OCI-M1 (cell line): ENCODE measurements around the gene GATA3.

Source experiments
- DNase-seq: peaks from one replicate; lab custom pipeline; 2025; lab: John Stamatoyannopoulos, UW

The GATA3 gene

GRCh38 chr10:8102708-8103401, 48.4 kb downstream of the GATA3 start:
- DNase-seq = no peak

DNA sequence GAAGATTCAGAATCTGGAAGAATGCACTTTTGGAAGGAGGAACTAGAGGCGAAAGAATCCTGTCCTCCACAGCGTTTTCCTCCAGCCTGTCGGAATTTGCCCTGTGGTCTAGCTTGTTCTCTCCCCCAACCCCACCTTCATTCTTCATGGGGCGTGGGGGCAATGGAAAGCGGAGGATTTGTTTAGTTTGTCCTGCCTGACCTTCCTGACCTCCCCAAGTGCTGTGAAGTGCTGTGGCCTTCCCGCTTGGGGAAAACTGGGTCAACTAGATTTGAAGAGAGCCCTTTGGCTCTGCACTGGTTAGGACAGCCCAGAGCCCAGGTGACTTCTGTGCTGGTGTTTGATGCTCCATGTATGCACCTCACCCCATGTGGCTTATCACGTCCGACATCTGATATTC, 49.1 kb downstream of the GATA3 start:
- DNase-seq = no peak

- no peak for DNase-seq
Observed at GRCh38 chr10:8104005-8104404, 49.5 kb downstream of the GATA3 start.

- DNase-seq = no peak
Observed at GRCh38 chr10:8104721-8105120, 50.2 kb downstream of the GATA3 start.

GRCh38 chr10:8105932-8106331, 51.4 kb downstream of the GATA3 start:
- no peak for DNase-seq

DNA sequence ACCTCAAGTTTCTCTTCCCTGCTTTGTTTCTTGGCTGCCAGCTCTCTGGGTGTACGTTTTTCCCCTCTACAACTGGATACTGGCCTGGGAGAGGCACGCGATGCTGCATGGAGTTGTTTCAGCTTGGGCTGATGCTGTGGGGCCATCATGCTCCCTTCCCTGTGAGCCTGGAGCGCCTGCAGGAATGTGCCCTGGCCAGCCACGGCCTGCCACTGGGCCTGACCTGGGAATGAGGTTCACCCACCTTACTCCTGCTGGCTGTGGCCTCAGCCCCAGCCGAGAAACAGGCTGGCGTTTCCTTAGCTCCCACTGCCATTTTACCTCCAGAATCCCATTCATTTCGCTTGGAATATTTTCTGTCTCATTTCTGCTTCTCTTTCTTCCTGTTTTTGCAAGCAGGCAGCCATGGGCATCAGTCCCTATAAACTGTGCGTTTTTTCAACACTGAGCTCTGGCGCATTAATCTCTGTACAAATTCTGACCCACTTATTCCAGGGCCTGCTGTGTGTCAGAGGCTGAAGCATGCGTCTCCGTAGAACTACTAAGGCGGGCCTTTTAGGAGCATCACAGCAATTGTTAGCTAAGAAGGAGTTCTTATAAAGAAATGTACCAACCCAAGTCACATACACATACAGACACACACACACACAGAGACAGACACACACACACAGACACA, 57.9 kb downstream of the GATA3 start:
- no peak for DNase-seq

DNA sequence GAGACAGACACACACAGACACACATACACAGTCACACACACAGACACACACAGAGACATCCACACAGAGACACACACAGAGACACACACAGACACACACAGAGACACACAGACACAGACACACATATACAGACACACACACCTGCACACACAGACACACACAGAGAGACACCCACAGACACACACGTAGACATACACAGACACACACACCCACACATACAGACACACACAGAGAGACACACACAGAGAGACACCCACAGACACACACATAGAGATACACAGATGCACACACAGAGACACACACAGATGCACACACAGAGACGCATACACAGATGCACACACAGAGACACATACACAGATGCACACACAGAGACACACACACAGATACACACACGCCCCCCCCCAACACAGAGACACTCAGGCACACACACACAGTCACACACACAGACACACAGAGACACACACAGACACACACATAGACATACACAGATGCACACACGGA, 58.5 kb downstream of the GATA3 start:
- no peak for DNase-seq

DNA sequence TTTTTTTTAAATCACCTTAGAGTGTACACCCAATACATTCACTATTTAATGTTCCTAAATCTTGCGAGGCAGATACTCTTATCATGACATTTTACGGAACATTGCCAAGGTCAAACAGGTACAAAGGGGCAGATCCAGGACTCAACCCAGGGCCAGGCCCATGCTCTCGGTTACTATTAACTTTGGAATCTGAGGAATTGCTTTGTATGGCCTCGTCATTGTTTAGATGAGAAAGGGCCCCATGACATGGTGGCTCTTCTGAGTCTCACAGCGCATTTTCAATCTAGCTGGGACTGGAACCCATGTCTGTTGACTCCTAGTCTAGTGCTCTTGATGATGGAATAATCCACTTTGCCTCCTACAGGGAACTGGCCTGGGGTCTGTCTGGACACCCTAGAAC, 59.1 kb downstream of the GATA3 start:
- DNase-seq = no peak

DNA sequence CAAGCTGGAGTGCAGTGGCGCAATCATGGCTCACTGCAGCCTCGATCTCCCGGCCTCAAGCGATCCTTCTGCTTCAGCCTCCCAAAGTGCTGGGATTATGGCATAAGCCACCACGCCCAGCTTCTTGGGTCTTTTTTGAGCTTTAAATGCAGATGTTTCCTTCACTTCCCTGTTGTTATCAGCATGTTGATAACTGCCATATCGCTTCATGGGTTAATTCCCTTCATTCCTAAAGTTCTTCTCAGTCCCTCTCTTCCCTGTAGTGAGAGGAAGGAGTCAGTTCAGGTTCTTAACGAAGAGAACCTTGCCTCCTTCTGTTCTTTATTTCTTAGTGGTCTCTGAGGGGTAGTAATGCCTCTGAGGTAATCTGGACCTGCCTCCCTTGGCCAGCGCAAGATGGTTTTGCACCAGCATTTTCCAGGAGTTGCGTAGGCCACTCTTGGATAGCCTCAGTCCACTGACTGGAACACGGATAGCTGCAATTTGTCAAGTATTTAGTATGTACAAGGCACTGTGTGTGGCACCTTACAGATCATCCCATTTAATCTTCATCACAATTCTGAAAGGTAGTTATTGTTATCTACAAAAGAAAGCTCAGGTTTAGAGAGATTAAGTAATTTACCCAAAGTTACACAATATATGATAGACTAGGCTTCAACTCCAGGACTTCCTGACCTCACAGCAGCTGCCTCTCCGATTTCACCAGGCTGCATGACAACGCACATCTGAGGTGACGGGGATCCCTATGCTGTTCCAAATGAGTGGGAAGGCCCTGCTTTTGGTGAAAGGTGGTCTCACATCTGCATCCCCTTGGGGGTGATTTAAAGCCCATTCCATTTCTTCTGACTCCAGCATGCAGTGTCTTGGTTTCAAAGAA, 60.5 kb downstream of the GATA3 start:
- DNase-seq = no peak

DNA sequence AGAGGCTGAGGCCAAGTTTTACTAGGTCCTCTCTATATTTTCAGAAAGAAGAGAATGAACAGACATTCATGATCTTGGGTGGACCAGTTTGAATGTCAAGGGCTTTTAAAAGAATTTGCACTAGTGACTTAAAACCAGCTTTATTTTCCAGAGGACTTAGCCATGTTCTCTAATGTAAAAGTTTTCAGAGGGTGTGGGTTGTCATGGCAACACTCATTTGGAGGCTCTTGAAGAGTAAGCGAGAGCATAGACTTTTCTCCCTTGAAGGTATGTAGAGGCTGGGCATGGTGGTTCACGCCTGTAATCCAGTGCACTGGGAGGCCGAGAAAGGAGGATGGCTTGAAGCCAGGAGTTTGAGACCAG, 61.1 kb downstream of the GATA3 start:
- DNase-seq = no peak

- DNase-seq = no peak
Observed at GRCh38 chr10:8116474-8116873, 62.0 kb downstream of the GATA3 start.

GRCh38 chr10:8116926-8117493, 62.5 kb downstream of the GATA3 start:
- peak; percentile 50 for DNase-seq

DNA sequence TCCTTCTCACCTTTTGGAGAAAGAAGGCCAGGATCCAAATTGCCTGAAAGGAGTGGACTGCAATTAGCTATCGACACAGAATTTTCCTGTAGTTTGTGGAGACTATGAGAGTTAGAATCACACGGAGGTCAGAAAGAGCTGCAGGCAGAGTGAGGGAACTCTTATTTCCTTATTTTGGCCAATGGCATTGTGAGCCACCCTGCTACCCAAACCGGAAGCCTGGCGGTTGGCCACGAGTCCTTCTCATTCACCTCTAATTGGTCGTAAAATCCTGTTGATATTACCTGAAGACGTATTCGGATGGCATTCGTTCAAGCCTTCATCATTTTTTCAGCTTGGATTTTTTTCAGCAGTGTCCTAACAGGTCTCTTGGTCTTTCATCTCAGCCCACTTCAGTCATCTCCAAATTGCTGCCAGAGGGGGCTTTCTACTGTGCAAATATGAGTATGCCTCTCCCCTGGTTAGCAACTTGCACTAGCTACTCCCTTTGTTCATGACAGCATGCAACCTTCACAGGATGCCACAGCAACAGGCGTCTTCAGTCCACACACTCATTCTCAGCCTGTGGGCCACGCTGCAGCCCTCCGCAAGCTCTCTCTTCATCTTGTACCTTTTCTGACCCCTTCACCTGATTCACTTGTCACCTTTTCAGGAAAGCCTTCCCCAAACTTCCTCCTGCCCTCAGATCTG, 66.9 kb downstream of the GATA3 start:
- no peak for DNase-seq

GRCh38 chr10:8122611-8123369, 68.3 kb downstream of the GATA3 start:
- no peak for DNase-seq

DNA sequence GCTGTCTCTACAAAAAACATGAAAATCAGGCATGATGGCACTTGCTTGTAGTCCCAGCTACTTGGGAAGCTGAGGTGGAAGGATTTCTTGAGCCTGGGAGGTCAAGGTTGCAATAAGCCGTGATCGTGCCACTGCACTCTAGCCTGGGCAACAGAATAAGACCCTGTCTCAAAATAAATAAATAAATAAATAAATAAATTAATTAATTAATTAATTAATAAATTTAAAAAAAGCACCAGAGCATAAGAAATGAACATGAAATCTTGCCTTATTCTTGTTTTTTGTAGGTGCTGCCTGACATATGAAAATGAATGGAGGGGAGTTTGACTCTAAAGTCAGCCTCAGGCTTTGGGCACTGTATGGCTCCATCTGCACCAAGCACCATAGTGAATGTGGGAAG, 69.9 kb downstream of the GATA3 start:
- no peak for DNase-seq
